ENCODE data around the gene ATOSB. TPM values are rescaled to one million over a fixed set of nuclear protein-coding genes. Genes with fewer than 3 reads are reported as not detected.

Gene ATOSB
- polyA plus RNA-seq, 3 donors = 18.5 to 96.8 (median 23.7) TPM

DNA sequence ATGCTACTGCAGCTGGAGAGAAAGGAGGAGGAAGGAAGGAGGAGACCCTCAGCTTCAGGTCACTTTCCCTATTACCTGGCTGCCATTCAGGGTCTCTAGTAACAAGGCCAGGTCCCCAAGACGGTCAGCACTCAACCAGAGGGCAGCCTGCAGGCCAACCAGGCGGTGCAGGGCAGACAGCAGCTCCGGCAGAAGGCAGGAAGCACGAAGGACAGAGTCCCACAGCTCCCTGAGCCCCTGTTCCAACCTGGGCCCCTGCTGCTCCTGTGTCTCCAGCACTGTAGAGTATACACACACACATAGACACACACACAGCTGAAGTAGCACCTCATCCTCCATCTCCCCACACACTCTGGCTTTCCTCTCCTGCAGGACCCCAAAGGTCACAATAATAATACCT lies 37.6 kb downstream of the ATOSB start:
- Histone ChIP-seq H3K9ac (ENCODE audit: insufficient read depth, low read length, poor library complexity, severe bottlenecking) (no peak overlapping the region), H3K4me3 (replicated peaks in 1 of 3; ENCODE audit: low read depth in 2 of 3, low read length in 3 of 3) (no peak overlapping the region), H4K20me1 (ENCODE audit: insufficient read depth, low read length) (no peaks in the 10 kb centered on the region), H3K36me3 (replicated peaks in 1 of 2; ENCODE audit: control insufficient read depth in 1 of 2, insufficient read depth in 2 of 2, low read length in 2 of 2) (peaks cover 2 to 9% of the 10 kb centered on the region in 2 donors), H3K9me3 (replicated peaks in 1 of 2; ENCODE audit: control insufficient read depth in 1 of 2, insufficient read depth in 1 of 2, low read length in 2 of 2) (no peaks in the 10 kb centered on the region), H3K4me1 (ENCODE audit: control insufficient read depth in 1 of 2, insufficient read depth in 2 of 2, low read length in 2 of 2) (peaks cover 17 to 33% of the 10 kb centered on the region in 2 donors), H3K27me3 (ENCODE audit: control insufficient read depth in 2 of 2, insufficient read depth in 2 of 2, low read length in 2 of 2) (no peaks in the 10 kb centered on the region), H3K4me2 (replicated peaks; ENCODE audit: extremely low read depth, low read length, poor library complexity, severe bottlenecking) (no peak overlapping the region), H3K79me2 (ENCODE audit: insufficient read depth, low read length) (peaks cover 19% of the 10 kb centered on the region), H3K27ac (ENCODE audit: low read depth in 1 of 2, low read length in 2 of 2) (no peak overlapping the region), H2AFZ (ENCODE audit: insufficient read depth, low read depth, low read length, poor library complexity, severe bottlenecking) (peak overlapping the region; percentile 96)
- peaks cover 0 to 1% (median 0%) of the 10 kb centered on the region in 3 donors for H3K27me3 Mint-ChIP-seq (ENCODE audit: low read depth in 3 of 3)
- no peaks in the 10 kb centered on the region for H3K9me3 Mint-ChIP-seq
- 87% methylated on average over 4 of the region's 4 CpGs for WGBS (ENCODE audit: insufficient coverage)
- peaks cover 25% of the 10 kb centered on the region for H3K4me1 Mint-ChIP-seq
- intact Hi-C loops (cut with micrococcal nuclease) = loop anchor here in 1 of 2 donors (10.0 kb wide), 1 partner anchor 93 kb away; the partner anchor contains the start of gene DNAJB5
- H3K4me3 Mint-ChIP-seq = no peak overlapping the region
- H3K36me3 Mint-ChIP-seq = peaks cover 4 to 13% of the 10 kb centered on the region in 2 donors
- DNase-seq = no peak
- TF ChIP-seq, protein P1, sequence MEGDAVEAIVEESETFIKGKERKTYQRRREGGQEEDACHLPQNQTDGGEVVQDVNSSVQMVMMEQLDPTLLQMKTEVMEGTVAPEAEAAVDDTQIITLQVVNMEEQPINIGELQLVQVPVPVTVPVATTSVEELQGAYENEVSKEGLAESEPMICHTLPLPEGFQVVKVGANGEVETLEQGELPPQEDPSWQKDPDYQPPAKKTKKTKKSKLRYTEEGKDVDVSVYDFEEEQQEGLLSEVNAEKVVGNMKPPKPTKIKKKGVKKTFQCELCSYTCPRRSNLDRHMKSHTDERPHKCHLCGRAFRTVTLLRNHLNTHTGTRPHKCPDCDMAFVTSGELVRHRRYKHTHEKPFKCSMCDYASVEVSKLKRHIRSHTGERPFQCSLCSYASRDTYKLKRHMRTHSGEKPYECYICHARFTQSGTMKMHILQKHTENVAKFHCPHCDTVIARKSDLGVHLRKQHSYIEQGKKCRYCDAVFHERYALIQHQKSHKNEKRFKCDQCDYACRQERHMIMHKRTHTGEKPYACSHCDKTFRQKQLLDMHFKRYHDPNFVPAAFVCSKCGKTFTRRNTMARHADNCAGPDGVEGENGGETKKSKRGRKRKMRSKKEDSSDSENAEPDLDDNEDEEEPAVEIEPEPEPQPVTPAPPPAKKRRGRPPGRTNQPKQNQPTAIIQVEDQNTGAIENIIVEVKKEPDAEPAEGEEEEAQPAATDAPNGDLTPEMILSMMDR (IDR thresholded peaks at IDR 0.05) = no peak
- H3K27ac Mint-ChIP-seq = peak overlapping the region in 1 of 7 donors; percentile 38

DNA sequence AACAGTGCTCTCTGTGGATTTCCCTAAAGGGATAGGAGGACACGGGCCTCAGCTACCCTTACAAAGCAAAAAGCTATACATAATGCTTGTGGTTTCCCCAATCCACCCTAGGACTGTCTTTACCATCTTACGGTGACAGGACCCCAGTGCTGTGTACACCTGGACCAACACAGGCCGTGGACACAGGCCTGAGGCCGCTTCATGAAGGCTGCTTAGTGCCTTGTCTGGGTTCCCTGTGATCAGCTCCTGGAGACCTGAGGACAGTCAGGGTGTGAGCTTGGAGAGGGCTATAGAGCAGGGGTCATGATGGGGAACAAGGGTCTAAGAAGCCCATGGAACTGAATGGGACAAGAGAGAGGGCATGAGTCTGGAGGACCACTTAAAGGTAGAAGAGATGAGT lies 38.8 kb downstream of the ATOSB start:
- peaks cover 2 to 9% of the 10 kb centered on the region in 2 donors for H3K36me3 ChIP-seq (replicated peaks in 1 of 2; ENCODE audit: control insufficient read depth in 1 of 2, insufficient read depth in 2 of 2, low read length in 2 of 2)
- Mint-ChIP-seq H3K27ac (peak overlapping the region in 2 of 7 donors; percentile 37 to 61), H3K9me3 (no peaks in the 10 kb centered on the region), H3K4me3 (no peak overlapping the region), H3K36me3 (peaks cover 4 to 13% of the 10 kb centered on the region in 2 donors), H3K4me1 (peaks cover 28% of the 10 kb centered on the region), H3K27me3 (ENCODE audit: low read depth in 3 of 3) (peaks cover 0 to 1% (median 0%) of the 10 kb centered on the region in 3 donors)
- DNase-seq = no peak
- no peak overlapping the region for H3K27ac ChIP-seq (ENCODE audit: low read depth in 1 of 2, low read length in 2 of 2)
- no peak overlapping the region for H3K4me3 ChIP-seq (replicated peaks in 1 of 3; ENCODE audit: low read depth in 2 of 3, low read length in 3 of 3)
- TF ChIP-seq, protein P1 (IDR thresholded peaks at IDR 0.05) = no peak
- H3K9me3 ChIP-seq (replicated peaks in 1 of 2; ENCODE audit: control insufficient read depth in 1 of 2, insufficient read depth in 1 of 2, low read length in 2 of 2) = no peaks in the 10 kb centered on the region
- H3K4me1 ChIP-seq (ENCODE audit: control insufficient read depth in 1 of 2, insufficient read depth in 2 of 2, low read length in 2 of 2) = peaks cover 21 to 38% of the 10 kb centered on the region in 2 donors
- H3K9ac ChIP-seq (ENCODE audit: insufficient read depth, low read length, poor library complexity, severe bottlenecking) = no peak overlapping the region
- intact Hi-C loops (cut with micrococcal nuclease) = loop anchor here in 1 of 2 donors (10.0 kb wide), 1 partner anchor 92 kb away; the partner anchor contains the start of gene DNAJB5
- WGBS (ENCODE audit: insufficient coverage) = 90% methylated on average over 4 of the region's 4 CpGs
- H4K20me1 ChIP-seq (ENCODE audit: insufficient read depth, low read length) = peaks cover under 1% of the 10 kb centered on the region
- peaks cover 19% of the 10 kb centered on the region for H3K79me2 ChIP-seq (ENCODE audit: insufficient read depth, low read length)
- no peak overlapping the region for H2AFZ ChIP-seq (ENCODE audit: insufficient read depth, low read depth, low read length, poor library complexity, severe bottlenecking)
- no peaks in the 10 kb centered on the region for H3K27me3 ChIP-seq (ENCODE audit: control insufficient read depth in 2 of 2, insufficient read depth in 2 of 2, low read length in 2 of 2)
- H3K4me2 ChIP-seq (replicated peaks; ENCODE audit: extremely low read depth, low read length, poor library complexity, severe bottlenecking) = no peak overlapping the region

Data from CD14-positive monocyte (primary cell).